ENCODE data around the gene CDKAL1.
"Not testable (repeated sequence)": the region's sequence is repeated elsewhere in the genome, so short reads cannot be mapped to it uniquely, and the experiment has no call there.

The CDKAL1 gene

DNA sequence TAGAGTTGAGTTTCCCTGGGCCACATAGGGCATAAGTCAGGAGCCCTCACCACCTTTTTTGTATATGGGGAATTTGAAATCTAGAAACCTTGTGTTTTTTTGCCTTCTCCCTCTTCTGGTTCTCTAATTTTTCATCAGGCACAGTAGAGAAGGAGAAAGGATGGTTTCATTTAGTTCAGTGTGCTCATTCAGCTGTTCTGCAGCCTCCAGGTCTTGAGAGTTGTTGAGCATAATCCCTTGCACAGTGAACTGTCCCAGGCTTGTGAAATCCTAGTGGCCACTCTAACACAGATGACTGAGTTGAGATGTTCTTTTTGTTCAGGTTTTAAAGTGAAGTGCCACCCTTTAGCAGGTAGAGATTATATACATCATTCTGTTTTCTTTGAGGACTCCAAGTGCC lies 183.5 kb downstream of the CDKAL1 start:
- no peak for TF ChIP-seq POLR2AphosphoS5 (IDR thresholded peaks at IDR 0.05; ENCODE audit: low read depth, low read length)
- no peak for TF ChIP-seq SPI1 (IDR thresholded peaks at IDR 0.05; ENCODE audit: low read depth, low read length)
- no peak for TF ChIP-seq PAX5 (IDR thresholded peaks at IDR 0.05; ENCODE audit: insufficient read depth, low read length, severe bottlenecking)
- no peak for TF ChIP-seq POLR2A (IDR thresholded peaks at IDR 0.05; ENCODE audit: low read depth, low read length)
- no peak for TF ChIP-seq POU2F2 (IDR thresholded peaks at IDR 0.05; ENCODE audit: low read depth, low read length)
- TF ChIP-seq TAF1 (IDR thresholded peaks at IDR 0.05; ENCODE audit: low read depth, low read length): no peak
- no peak for FAIRE-seq
- DNase-seq (ENCODE audit: insufficient read length, low spot score): no peak

DNA sequence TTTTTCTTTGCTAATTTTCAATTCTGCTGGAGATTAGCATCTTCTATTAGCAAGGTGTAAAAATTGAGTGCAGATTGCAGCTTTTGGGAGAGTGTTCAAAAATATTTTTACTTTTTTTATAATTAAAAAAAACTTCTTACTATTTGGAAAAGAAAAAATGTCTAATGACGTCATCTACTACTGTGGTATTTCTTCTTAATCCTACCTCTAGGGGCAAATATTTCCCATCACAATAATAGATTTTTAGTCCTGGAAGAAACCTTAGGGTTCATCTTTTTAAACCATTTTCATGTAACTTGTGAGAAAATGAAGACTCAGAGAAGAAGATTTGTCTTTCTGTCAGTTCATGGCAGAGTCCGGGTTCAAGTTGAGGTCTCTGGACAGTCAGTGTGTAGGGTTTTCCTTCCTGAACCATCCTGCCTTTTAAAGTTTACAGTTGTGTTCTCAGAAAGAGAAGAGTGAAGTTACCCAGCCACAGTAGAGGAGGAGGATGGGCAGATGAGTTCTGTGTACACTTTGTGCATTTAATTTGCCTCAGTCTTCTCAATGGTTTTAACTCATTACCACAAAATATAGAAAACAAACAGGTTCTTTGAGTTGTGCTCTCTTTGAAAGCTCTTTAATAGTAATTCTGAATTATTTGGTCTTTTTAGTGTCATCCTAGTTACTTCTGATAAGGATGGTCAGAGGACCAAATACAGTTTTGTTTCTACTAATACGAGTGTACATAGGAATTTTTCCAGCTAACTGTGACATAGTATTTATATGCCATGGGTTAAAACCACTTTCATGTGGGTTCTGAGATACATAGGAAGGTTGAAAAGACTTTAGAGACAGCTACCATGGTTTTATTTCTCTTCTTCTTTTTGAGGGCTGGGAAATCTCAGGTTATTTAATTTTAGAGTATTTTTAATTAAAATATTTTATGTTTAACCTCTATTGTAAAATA lies 184.7 kb downstream of the CDKAL1 start:
- DNase-seq (ENCODE audit: insufficient read length, low spot score): no peak
- FAIRE-seq: peak; percentile 28
- TF ChIP-seq TAF1 (IDR thresholded peaks at IDR 0.05; ENCODE audit: low read depth, low read length): no peak
- no peak for TF ChIP-seq POLR2AphosphoS5 (IDR thresholded peaks at IDR 0.05; ENCODE audit: low read depth, low read length)
- TF ChIP-seq POU2F2 (IDR thresholded peaks at IDR 0.05; ENCODE audit: low read depth, low read length): no peak
- no peak for TF ChIP-seq PAX5 (IDR thresholded peaks at IDR 0.05; ENCODE audit: insufficient read depth, low read length, severe bottlenecking)
- TF ChIP-seq POLR2A (IDR thresholded peaks at IDR 0.05; ENCODE audit: low read depth, low read length): no peak
- no peak for TF ChIP-seq SPI1 (IDR thresholded peaks at IDR 0.05; ENCODE audit: low read depth, low read length)

DNA sequence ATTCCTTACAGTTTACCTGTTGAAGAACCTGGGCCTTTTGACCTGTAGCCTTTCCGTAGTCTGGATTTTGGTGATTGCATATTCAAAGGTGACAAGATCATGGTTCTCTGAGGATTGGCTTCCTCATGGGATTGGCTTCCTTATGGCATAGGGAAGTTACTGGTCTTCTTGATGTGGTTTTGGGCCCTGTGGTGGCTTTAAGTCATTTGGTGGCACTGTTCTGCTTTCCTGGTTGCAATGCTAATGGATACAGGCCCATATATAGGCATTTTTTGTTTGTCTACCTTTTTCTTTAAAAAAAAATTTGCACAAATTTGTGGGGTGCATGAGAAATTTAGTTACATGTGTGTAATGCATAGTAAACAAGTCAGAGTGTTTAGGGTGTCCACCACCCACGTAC lies 185.7 kb downstream of the CDKAL1 start:
- no peak for FAIRE-seq
- TF ChIP-seq POLR2A (IDR thresholded peaks at IDR 0.05; ENCODE audit: low read depth, low read length) (no peak), SPI1 (IDR thresholded peaks at IDR 0.05; ENCODE audit: low read depth, low read length) (0 out of 2 replicates have a peak, but pooled peaks have one; percentile 10)
- no peak for DNase-seq (ENCODE audit: insufficient read length, low spot score)

DNA sequence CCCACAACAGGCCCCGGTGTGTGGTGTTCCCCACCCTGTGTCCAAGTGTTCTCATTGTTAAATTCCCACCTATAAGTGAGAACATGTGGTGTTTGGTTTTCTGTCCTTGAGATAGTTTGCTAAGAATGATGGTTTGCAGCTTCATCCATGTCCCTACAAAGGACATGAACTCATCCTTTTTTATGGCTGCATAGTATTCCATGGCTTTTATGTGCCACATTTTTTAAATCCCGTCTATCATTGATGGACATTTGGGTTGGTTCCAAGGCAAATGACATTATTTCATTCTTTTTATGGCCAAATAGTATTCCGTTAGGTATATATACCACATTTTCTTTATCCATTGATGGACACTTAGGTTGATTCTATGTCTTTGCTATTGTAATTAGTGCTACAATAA lies 186.9 kb downstream of the CDKAL1 start:
- not testable (repeated sequence) for FAIRE-seq

DNA sequence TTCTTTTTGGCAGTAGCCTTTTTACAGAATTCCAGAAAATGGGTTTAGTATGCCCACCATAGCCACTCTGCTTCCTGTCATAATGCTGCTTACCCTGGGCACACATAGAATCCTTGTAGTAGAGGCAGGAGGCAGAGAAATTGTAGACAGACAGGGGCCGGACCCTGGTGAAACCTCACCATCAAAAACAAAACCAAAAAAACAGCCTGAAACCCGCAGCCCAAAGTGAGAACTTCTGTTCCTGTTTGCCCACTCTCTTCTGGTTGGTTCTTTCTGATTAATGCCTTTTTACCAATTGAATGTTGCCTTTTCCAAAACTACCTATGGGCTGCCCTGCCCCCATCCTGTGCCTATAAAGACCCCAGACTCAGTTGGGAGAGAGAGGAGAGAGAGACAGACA lies 188.2 kb downstream of the CDKAL1 start:
- DNase-seq (ENCODE audit: insufficient read length, low spot score): no peak
- no peak for FAIRE-seq
- peak; percentile 25; the same call in 1 of the 2 replicates for TF ChIP-seq SPI1 (IDR thresholded peaks at IDR 0.05; ENCODE audit: low read depth, low read length)
- TF ChIP-seq POLR2AphosphoS5 (IDR thresholded peaks at IDR 0.05; ENCODE audit: low read depth, low read length): no peak
- TF ChIP-seq POLR2A (IDR thresholded peaks at IDR 0.05; ENCODE audit: low read depth, low read length): no peak

More for the DNA sequence above, 186.9 kb downstream of the CDKAL1 start:
- not testable (repeated sequence) for DNase-seq (ENCODE audit: insufficient read length, low spot score)

DNA sequence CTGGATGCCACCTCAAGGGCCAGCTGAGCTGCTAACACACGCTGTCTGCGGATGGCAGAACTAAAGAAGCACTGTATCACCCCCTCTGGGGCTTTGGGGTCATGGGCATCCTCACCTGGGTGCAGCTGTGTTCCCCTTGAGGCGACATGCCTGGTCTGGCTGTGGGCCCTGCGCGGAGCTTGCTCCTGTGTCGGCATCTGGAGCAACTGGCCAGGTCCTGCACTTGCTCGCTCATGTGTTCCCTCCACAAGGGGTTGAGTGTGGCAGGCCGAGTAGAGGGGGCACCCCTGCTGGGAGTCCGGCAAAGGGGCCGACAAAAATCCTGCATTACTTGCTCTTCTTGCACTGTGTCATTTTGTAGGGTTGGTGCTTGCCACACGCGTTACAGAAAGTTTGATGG lies 189.0 kb downstream of the CDKAL1 start:
- FAIRE-seq: no peak
- no peak for DNase-seq (ENCODE audit: insufficient read length, low spot score)
- no peak for TF ChIP-seq SPI1 (IDR thresholded peaks at IDR 0.05; ENCODE audit: low read depth, low read length)
- no peak for TF ChIP-seq POU2F2 (IDR thresholded peaks at IDR 0.05; ENCODE audit: low read depth, low read length)
- no peak for TF ChIP-seq TAF1 (IDR thresholded peaks at IDR 0.05; ENCODE audit: low read depth, low read length)

DNA sequence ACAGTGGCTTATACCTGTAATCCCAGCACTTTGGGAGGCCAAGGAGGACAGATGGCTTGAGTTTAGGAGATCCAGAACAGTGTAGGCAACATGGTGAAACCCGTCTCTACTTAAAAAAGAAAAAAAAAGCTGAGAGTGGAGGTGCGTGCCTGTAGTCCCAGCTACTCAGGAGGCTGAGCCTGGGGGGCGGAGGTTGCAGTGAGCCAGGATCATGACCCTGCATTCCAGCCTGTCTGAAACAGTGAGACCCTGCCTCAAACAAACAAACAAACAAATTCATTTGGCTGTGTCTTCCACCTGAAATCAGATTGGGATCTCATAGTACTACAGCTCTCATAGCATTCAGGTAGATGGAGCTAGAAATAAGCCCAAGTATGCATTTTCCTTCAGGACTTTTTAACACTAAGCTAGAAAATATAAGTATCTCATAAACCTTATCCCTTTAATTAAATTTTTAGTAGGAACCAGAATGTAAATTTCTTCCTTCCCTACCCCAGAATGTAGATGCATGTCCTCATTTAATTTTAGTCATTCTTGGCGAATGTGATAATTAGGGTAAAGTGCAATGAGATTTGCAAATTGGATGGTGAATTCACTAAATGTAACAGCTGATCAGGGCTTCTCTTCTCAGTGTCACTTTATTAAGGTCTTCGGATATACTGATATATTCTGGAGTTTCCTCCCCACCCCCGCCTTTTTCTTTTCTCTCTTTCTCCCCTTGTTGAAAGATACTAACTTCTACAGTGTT lies 190.4 kb downstream of the CDKAL1 start:
- DNase-seq (ENCODE audit: insufficient read length, low spot score): no peak
- no peak for TF ChIP-seq POLR2AphosphoS5 (IDR thresholded peaks at IDR 0.05; ENCODE audit: low read depth, low read length)
- TF ChIP-seq SPI1 (IDR thresholded peaks at IDR 0.05; ENCODE audit: low read depth, low read length): no peak
- no peak for TF ChIP-seq PAX5 (IDR thresholded peaks at IDR 0.05; ENCODE audit: insufficient read depth, low read length, severe bottlenecking)
- no peak for TF ChIP-seq POU2F2 (IDR thresholded peaks at IDR 0.05; ENCODE audit: low read depth, low read length)
- TF ChIP-seq POLR2A (IDR thresholded peaks at IDR 0.05; ENCODE audit: low read depth, low read length): no peak
- no peak for TF ChIP-seq TAF1 (IDR thresholded peaks at IDR 0.05; ENCODE audit: low read depth, low read length)
- FAIRE-seq: no peak

DNA sequence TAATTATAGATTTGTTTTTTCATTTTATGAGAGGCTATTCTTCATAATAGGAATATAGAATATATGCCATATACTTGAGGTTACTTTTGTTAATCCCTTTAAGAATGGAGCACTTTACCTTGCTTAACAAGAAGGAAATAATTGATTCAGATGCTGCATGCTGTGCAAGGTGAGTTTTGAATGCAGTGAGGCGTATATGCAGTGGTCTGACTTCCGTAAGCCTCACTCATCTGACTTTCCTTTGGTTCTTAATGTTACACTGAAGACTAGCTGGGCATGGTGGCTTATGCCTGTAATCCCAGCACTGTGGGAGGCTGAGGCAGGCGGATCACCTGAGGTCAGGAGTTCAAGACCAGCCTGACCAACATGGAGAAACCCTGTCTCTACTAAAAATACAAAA lies 191.0 kb downstream of the CDKAL1 start:
- DNase-seq (ENCODE audit: insufficient read length, low spot score); FAIRE-seq: not testable (repeated sequence)

DNA sequence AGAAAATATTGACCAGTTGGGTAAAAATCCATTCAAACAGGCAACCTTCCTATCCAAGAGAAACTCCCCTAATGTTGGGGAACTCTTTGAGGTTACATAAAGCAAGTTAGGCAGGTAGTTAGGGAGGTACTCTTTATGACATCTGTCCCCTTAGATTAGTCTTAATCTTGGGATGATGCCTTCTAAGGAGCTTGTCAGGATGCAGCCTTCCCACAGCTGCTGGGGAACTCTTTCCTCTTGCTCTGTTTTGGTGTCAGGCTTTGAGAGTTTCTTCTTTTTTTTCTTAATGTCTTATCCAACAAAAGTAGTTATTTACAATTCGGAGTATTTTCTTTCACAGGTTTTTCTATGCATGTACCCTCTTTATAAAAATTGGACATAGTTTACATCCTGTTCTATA lies 194.8 kb downstream of the CDKAL1 start:
- DNase-seq (ENCODE audit: insufficient read length, low spot score) (no peak), FAIRE-seq (no peak)
- TF ChIP-seq PAX5 (IDR thresholded peaks at IDR 0.05; ENCODE audit: insufficient read depth, low read length, severe bottlenecking) (no peak), POLR2A (IDR thresholded peaks at IDR 0.05; ENCODE audit: low read depth, low read length) (no peak), TAF1 (IDR thresholded peaks at IDR 0.05; ENCODE audit: low read depth, low read length) (no peak), POU2F2 (IDR thresholded peaks at IDR 0.05; ENCODE audit: low read depth, low read length) (no peak), POLR2AphosphoS5 (IDR thresholded peaks at IDR 0.05; ENCODE audit: low read depth, low read length) (no peak), SPI1 (IDR thresholded peaks at IDR 0.05; ENCODE audit: low read depth, low read length) (no peak)

DNA sequence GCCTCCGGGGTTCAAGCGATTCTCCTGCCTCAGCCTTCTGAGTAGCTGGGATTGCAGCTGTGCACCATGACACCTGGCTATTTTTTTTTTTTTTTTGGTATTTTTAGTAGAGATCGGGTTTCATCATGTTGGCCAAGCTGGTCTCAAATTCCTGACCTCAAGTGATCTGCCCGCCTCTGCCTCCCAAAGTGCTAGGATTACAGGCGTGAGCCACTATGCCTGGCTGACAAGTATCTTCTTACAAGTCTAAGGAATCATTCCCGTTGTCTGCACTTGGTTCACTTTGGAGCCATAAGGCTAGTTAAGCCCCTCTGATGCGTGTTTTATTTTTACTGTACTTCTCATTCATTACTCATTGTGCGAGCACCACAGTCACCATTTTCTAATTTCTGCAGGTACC lies 198.1 kb downstream of the CDKAL1 start:
- DNase-seq (ENCODE audit: insufficient read length, low spot score); FAIRE-seq: not testable (repeated sequence)

DNA sequence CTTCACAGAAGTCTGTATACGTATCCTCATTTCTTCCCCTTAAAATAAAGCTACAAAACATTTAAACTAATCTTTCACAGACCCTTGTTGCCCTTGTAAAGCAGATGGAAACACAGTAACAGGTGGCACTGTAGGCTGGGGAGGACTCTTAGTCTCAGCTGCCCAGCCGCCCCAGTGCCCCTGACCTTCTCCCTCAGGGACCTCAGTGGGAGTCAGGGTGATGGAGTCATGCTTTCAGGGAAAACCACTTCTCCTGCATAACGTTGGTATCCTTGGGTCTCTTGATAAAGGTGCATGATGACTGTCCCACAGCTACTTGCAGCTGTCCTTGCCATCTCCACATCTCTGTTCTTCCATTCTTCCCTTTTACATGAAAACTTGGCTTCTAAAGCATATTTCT lies 198.6 kb downstream of the CDKAL1 start:
- no peak for FAIRE-seq
- TF ChIP-seq POLR2A (IDR thresholded peaks at IDR 0.05; ENCODE audit: low read depth, low read length): no peak
- TF ChIP-seq TAF1 (IDR thresholded peaks at IDR 0.05; ENCODE audit: low read depth, low read length): no peak
- no peak for TF ChIP-seq SPI1 (IDR thresholded peaks at IDR 0.05; ENCODE audit: low read depth, low read length)
- no peak for TF ChIP-seq PAX5 (IDR thresholded peaks at IDR 0.05; ENCODE audit: insufficient read depth, low read length, severe bottlenecking)
- no peak for TF ChIP-seq POLR2AphosphoS5 (IDR thresholded peaks at IDR 0.05; ENCODE audit: low read depth, low read length)
- TF ChIP-seq POU2F2 (IDR thresholded peaks at IDR 0.05; ENCODE audit: low read depth, low read length): no peak
- no peak for DNase-seq (ENCODE audit: insufficient read length, low spot score)
